Stimulated activated CD4-positive, alpha-beta T cell treated with anti-CD3 and anti-CD28 coated beads, TNF-alpha, amount 100 ng/mL, for 24 hours (primary cell): ENCODE data around the gene FNDC7.
"Not testable (repeated sequence)": the region's sequence is repeated elsewhere in the genome, so short reads cannot be mapped to it uniquely, and the experiment has no call there.

Experiments
- DNase-seq, 3 experiments: peaks; one replicate each; pipeline ENCODE4 v3.0.0-alpha.2; 2020; ENCODE audit warnings: low read depth in 3 of 3

Gene FNDC7

GRCh38 chr1:108695535-108695934 is 17.2 kb upstream of the FNDC7 start:
- DNase-seq: no peak

- DNase-seq: no peak
Observed at GRCh38 chr1:108699375-108700332, 13.1 kb upstream of the FNDC7 start.

- DNase-seq: no peak
Observed at GRCh38 chr1:108701176-108701849, 11.4 kb upstream of the FNDC7 start.

GRCh38 chr1:108702109-108702508 is 10.6 kb upstream of the FNDC7 start:
- DNase-seq: not testable (repeated sequence)

- peak in 1 of 3 experiments; percentile 10 for DNase-seq
Observed at GRCh38 chr1:108703939-108704338, 8.8 kb upstream of the FNDC7 start.

GRCh38 chr1:108704496-108704895 is 8.2 kb upstream of the FNDC7 start:
- DNase-seq: no peak

- DNase-seq: no peak
Observed at GRCh38 chr1:108706643-108707042, 6.1 kb upstream of the FNDC7 start.

GRCh38 chr1:108708691-108709660 is 3.7 kb upstream of the FNDC7 start:
- DNase-seq: peak; percentile 8 to 51 (median 18)

GRCh38 chr1:108715932-108716331 is 3.2 kb downstream of the FNDC7 start:
- no peak for DNase-seq

- no peak for DNase-seq
Observed at GRCh38 chr1:108716437-108717230, 3.9 kb downstream of the FNDC7 start.

- no peak for DNase-seq
Observed at GRCh38 chr1:108717774-108718316, 5.1 kb downstream of the FNDC7 start.

GRCh38 chr1:108718927-108719655 is 6.4 kb downstream of the FNDC7 start:
- no peak for DNase-seq

- DNase-seq: no peak
Observed at GRCh38 chr1:108719656-108720435, 7.1 kb downstream of the FNDC7 start.

GRCh38 chr1:108722292-108722691 is 9.6 kb downstream of the FNDC7 start:
- DNase-seq: no peak

GRCh38 chr1:108725906-108726305 is 13.2 kb downstream of the FNDC7 start:
- DNase-seq: no peak

- DNase-seq: no peak
Observed at GRCh38 chr1:108728327-108728923, 15.7 kb downstream of the FNDC7 start.

GRCh38 chr1:108729481-108729880 is 16.8 kb downstream of the FNDC7 start:
- DNase-seq: no peak

GRCh38 chr1:108732398-108732797 is 19.7 kb downstream of the FNDC7 start:
- no peak for DNase-seq
